Hematopoietic multipotent progenitor cell treated with erythropoietin and hydrocortisone succinate and interleukin-3 and kit ligand, for 6 days (in vitro differentiated cells): Measurements from ENCODE around the gene SAMD1.

ENCODE experiments used
- DNase-seq: peaks from one replicate; pipeline ENCODE4 v3.0.0-alpha.2; 2015

The SAMD1 gene

DNA sequence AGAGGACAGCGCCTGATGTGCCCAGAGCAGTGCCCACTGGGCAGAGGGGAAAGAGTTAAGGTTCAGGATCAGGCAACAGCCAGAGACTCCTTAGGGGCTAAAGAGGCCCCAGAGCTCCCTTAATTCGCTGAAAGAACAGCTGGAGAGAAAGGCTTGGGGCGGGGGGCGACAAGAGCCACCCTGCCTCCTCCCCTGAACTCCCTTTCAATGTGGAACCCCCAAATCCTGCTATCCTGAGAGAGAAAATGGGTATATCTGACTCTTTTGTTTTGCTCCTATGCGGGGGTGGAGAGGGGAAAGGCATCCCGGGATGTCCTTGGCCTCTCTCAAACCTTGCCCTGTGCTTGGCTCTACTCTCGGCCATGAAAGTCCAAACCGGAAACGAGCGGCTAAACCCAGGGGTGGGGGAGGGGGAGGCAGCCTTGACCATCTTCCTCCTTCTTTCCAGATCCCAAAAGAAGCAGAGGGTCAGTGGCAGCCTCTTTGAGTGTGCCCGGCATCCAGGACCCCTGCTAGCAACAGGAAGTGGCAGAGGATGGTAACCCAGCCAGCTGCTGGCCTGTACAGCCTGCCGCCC, 22.3 kb upstream of the SAMD1 start:
- no peak for DNase-seq

DNA sequence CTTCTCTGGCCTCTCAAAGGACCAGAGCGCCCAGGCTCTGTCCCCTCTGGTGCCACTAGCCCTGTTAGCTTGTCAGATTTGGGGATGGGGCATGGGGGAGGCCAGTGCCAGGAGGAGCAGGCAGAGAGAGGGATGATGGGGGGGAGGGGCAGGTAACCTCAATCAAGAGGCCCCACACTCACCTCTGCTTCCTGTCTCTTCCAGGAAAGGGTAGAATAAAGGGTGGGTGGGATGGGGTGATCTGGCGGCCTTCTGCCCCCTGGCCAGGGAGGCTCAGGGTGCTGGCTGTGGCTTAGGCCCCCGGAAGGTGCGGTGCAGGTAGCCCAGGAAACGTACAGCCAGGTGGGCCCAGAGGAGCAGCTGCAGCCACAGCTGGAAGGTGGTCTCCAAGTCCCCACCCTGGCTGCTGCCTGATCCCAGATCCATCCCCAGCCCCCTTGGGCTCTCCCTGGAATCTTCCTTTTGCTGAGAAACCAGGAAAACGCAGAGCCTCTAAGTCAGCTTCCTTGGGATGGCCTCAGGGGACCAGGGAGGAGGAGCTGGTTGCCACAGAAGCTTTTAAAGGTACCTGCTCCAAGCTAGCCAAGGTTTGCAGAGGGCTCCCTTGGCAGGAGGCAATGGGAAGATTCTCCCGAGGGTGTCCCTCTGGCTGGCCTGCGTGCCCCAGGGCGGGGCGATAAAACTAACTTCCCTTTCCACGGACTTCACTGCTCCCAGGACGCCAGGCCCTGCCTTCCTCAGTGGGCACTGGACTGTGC, 21.7 kb upstream of the SAMD1 start:
- no peak for DNase-seq

DNA sequence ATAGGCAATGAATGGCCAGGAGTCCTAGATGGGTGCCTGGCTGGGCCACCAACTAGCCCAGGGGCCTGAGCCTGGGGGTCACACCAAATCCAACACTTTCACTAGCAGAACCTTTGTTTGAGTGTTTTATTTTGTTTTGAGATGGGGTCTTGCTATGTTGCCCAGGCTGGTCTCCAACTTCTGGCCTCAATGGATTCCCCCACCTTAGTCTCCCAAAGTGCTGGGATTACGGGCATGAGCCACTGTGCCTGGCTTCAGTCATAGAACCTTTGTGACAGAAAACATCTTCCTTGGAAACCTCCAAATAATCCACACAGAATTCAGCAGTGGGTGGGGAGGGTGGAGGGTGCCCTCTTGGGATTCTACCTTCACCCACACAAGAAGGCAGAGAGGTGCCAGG, 20.9 kb upstream of the SAMD1 start:
- no peak for DNase-seq

DNA sequence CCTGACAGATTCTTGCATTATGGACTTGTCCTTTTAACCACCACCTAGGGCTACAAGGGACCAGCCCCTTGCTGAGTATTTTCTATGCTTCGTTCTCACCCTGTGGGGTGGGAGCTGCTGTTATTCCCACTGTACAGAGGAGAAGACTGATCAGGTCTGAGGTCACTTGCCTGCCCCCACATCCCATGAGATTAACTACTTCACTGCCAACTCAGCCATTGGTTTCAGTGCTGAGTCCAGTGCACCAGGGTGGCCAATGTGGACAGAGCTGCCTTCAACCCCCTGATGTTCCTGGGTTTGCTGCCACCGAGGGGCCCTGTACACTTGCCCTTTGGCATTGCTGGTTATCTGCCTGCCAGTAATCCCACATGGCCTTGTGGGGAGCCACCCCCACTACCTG, 20.1 kb upstream of the SAMD1 start:
- DNase-seq: no peak

DNA sequence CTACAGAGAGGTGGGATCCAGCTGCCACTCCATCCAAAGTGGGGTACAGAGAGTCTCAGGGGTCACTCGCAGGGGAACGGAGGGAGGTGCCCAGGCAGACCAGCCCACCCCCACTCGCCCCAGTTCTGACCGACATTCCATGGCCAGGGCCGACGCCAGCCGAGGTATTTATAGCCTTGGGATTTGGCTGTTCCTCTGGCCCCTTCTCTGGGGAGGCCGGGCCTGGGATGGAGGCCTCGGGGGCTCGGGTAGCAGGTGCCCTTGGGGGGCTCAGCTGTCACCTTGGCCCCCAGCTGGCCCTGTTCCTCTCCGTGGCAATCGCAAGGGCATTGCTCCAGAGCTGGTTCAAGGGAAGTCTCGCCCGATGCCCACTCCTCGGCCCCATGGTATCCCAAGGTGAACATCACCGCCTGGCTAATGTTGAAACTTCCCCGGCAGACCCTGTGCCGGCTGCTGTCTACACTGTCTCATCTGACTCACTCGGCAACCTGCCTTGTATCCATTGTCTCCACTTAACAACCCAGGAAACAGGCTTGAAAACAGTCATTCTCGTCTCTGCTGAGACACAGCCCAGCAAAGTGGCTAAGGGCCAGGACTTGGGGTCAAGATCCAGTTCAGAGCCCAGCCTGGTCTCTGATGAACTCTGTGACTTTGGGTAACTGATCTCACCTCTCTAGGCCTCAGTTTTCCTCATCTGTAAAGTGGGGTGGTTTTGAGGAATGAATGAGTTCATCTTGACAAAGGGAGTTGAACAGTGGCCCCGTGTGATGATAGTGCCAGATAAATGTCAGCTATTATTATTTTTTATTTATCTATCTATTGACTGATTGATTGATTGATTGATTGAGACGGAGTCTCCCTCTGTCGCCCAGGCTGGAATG, 17.3 kb upstream of the SAMD1 start:
- DNase-seq: no peak

DNA sequence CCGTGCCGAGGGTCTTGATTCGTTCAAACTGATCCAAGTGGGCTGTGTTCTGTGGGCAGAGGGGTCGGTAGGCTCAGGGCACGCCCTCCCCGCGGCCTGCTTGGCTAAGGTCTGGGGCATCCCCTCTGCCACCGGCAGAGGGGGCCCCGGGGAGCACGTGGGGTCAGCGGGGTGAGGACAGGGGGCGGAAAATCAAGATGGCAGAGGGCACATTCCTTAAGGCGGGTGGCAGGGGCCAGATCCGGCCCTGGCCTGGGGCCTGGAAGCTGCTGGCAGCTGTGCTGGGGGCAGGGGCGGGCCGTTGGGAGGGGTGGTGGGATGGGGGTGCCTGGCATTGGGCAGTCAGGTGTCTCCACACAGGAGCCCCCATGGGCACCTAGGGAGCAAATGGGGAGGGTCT, 16.3 kb upstream of the SAMD1 start:
- DNase-seq: no peak

DNA sequence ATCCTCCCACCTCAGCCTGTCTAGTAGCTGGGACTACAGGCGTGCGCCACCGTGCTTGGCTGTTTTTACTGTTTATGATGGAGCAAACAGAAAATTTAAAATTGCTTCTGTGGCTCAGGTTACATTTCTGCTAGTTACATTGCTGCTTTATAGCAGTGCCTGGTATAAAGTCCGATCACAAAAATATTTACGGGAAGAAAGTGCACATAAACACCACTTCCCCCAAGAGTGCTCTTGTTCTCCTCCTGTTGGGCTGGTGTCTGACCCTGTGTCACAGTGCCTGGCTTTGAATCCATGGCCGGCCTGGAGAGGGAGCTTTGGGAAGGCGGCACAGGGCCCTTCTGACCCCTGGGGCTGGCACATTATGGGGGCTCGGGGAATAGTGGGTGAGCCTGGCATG, 15.1 kb upstream of the SAMD1 start:
- DNase-seq: no peak

DNA sequence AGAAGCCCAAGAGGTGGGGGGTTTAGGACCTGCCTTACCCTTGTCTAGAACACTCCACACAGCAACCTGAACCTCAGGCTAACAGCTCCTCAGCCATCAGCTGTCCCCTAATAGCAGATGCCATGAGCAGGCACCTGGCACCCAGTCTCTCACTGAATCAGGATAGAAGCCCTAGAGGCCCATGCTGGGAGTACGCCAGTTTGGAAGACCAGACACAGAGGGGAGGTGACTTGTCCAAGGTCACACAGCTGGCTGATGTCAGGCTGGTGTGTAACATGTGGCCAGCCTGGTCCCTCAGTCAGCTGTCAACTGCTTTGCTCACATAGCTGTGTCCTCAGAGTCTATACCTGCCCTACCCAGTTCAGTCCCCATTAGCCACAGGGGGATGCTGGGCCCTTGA, 12.8 kb upstream of the SAMD1 start:
- DNase-seq: no peak

DNA sequence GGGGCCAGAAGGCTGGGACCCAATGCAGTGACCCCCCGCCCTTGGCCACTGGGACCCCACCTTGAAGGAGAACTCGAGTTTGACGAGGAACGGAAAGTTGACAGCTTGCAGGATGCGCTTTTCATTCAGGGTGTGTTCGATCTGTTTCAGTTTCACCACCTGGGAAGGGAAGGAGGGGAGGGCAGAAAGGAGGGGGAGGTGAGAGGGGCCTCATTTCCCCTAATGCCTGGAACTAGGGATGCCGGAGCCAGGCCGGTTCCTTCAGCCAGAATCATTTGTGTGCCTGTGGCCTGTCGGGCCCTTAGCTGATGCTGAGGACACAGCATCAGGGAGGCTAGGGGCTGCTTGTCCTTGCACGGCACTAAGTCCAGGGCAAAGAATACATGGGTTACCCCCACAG, 12.2 kb upstream of the SAMD1 start:
- no peak for DNase-seq

DNA sequence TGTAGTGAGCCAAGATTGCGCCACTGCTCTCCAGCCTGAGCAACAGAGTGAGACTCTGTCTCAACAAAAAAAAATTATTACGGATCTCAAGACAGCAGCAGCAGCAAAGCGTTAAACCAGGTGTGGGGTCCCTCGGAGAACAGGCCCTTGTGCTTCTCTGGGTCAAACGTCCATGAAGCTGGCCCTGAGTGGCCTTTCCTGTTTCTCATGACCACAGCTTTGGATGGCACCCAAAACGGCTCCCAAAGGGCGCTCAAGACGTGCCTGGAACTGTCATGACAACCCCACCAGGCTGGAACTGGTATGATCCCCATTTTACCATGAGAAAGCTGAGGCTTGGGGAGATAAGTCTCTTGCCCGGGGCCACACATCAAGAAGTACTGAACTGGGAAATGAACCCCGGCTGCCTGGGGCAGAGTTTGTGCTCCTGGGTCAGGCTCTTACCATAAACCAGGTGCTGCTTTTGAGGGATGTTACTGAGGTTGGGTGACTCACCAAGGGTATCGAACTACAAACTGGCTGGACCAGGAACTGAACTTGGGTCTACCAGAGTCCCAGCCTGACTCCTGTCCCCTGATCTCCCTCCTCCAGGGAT, 11.6 kb upstream of the SAMD1 start:
- no peak for DNase-seq

DNA sequence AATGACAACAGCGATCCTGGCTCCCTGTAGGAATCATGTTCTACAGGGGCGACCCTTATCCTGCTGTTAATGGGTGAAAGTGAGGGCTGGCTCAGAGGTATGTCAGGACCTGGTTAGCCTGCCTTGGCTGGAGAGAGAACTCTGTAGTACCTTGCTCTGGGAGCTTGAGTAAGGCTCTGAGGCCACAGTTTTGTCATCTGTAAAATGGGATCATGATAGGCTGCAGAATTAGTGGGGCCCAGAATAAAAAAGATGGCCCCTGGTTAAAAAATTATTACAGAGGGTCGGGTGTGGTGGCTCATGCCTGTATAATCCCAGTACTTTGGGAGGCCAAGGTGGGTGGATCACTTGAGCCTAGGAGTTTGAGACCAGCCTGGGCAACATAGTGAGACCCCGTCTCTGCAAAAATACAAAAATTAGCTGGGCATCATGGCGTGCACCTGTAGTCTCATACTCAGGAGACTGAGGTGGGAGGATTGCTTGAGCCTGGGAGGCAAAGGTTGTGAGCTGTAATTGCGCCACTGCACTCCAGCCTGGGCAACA, 10.5 kb upstream of the SAMD1 start:
- DNase-seq: no peak

DNA sequence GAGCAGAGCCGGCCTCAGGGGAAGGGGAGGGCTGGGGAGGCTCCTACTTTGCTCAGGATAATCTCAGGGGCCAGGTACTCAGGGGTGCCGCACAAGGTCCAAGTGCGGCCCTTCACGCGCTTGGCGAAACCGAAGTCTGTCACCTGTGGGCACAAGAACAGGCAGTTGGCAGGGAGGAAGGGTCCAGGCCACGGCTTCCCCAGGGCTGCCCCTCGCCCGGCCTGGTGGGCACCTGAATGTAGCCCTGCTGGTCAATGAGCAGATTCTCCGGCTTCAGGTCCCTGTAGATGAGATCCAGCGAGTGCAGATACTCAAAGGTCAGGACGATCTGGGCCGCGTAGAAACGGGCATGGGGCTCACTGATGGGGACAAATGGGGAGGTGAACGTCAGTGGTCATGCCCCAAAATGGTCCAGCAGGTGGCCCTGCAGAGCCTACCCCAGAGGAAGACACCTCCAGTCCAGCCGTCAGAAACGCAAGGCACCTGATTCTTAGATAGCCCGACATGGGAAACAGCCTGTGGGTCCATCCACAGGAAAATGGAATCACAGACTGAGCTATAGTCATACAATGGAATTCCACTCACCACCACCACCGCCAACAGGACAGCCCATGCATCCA, 7.1 kb upstream of the SAMD1 start:
- no peak for DNase-seq

DNA sequence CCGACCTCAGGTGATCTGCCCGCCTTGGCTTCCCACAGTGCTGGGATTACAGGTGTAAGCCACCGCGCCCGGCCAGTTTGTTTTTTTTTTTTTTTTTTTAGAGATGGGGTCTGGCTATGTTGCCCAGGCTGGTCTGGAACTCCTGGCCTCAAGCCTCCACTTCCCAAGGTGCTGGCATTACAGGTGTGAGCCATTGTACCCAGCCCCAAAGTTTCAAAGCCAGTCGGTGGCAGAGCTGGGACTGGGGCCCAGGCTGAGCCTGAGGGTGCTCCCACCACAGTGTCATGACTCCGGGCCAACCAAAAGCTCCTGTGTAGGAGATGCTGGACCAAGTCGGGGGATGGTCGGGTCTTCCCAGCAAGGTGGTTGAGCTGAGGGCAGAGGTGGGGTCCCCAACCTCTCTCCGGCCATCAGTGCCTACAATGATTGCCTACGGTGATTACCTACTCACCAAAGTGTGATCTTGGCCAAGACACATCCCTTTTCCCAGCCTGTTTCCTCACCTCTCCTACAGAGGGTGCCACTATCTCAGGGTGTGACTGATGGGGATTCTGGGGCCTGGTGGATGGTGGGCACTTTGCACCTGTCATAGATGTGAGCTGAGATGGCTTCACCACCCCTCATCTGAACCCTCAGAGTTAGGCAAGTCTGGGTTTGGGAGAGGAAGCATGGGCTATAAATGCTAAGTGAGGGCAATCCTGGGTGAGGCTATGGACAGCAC, 5.9 kb upstream of the SAMD1 start:
- no peak for DNase-seq

DNA sequence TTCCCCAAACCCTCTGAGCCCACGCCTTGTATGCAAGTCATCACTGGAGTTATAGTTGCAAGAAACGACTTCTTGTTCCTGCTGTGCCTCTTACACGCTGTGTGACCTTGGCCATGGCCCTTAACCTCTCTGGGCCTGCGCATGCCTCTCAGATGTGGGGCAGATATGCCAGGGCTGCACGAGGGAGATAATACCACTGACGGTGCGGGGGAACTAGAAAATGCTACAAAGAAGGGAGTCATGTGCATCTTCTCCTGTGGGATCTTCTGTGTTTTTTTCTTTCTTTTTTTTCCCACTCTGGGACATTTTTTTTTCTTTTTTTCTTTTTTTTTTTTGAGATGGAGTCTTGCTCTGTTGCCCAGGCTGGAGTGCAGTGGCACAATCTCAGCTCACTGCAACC, 4.3 kb upstream of the SAMD1 start:
- peak; percentile 78 for DNase-seq

DNA sequence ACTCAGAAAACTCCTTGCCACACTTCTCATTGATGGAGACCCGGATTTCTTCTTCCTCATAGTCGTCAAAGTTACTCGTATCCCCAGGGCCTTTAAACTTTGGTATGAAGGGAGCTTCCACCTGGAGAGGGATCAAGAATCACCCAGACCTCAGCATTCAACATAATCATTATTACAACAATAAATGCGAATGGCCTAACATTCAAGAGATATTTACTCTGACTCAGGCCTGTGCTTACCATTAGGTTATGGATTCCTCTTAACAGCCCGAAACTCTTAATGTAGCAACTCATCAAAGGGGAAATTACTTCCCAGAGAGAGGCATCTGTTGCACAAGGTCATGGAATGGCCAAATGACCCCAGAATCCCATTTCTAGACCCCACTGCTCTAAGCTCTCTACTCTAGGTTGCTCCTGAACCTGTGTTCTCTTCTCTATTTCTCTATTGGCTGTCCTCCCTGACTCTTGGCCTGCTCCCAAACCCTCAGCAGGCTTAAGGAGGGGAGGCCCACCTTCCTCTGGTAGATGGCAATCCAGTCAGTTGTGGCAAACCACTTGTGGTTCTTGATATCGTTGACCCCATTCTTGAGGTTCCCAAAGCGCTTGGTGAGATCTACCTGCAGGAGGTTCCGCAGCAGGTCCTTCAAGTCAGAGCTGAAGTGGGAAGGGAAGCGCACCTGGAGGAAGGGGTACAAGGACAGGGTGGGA, 2.7 kb upstream of the SAMD1 start:
- peak; percentile 53 for DNase-seq

DNA sequence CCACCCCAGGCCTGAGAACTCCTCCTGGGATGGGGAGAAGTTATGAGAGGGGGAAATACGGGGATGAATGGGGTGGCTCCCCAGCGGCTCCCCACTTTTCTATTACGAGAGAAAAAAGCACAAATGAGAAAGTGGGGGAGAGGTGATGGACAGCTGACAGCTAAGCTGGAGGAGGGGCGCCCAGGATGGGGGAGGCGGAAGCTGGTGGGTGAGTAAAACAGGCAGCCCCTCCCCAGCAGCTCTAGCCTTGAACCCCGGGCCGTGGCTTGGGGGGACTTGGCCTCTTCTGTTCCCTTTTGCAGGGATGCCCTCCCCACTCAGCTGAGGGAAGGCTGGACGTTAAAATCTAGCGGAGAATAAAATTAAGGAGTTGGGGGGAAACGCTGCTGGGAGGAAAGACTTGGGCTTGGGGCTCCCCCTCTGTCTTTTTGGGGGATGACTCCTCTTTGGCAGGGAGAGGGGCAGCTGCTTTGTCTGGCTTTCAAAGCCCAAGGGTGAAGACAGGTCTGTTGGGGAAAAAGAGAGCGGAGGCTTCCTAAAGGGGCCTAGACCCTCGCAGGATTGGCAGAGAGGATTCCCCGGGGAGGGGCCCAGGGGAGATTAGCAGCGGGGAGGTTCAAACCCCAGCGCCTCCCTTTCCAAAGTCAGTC, 1.4 kb upstream of the SAMD1 start:
- peak; percentile 55 for DNase-seq

DNA sequence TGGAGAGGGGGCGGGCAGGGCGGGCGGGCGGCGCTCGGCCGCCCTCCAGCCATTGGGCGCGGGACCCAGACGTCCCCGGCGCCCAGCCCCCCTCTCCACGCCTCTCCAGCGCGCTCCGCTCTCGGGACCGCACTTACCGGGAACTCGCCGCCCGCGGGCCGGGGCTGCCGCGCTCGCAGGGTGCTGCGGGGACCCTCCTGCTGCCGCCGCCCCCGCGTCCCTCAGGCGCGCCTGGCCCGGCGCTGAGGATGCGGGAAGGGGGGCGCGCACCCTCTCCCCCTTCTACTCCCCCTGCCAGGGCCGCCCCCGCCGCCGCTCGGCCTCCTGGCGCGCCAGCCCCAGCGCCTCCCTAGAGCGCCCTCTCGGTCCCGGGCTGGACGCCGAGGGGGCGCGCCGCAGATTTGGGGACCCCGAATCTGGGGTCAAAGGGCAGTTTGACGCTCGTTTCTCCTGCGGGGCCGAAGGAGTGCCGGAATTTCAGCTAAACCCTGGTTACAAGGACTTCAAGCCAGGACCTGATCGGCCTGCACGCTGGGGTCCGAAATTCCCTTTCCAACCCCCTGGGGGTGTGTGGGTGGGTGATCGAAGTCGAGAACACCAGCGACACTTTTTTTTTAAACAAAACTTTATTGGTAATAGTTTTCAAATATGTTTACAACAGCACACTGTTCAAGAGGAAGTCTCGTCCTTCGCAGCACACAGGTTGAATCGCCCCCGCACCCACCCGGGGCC, 696 bp upstream of the SAMD1 start:
- DNase-seq: peak; percentile 90

DNA sequence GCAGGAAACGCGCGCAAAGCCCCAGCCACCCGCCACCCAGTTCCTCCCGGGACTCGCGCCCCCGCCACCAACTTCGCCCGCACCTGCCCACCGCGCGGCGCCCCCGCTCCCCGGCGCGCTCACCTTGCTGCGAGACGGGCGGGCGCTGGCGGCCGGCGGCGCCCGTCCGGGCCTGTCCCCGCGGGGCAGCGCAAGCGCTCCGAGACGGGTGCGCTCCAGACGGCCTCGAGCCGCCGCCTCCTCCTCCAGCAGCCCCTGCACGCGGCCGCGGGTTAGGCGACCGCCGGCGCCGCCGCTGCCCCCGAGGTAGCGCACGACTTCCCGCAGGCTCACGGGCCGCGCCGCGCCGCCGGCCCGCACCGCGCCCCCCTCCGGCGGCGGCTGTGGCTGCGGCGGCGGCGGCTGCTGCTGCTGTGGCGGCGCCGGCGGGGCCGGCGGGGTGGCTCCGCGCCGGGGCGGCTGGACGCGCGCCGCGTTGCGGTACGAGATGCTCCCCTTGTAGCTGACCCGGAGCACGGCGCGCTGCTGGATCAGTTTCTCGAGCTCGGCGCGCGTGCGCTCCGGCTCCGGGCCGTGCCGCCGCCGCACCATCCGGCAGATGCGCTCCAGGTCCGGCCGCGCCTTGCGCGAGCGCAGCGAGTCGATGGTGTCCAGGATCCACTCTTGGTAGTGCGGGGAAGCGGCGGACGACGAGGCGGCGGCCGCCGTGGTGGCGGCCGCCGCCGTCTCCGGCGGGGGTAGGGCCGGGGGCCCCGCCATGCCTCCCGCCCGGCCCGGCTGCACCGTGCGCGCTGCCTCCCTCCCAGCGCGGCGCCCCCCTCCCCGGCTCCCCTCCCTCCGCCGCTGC, 666 bp downstream of the SAMD1 start:
- peak; percentile 67 for DNase-seq

DNA sequence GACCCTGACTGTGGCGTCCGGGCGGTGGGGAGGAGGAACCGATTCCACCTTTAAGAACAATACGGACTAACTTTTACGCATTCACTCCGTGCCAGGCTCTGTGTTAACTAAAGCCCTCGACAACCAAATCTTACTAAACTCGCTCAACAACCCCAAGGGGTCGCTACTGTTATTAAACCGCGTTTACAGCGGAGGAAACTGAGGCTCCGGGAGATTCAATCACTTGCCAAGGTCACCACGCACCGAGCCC, 1.2 kb downstream of the SAMD1 start:
- DNase-seq: peak; percentile 57
